ENCODE data around the gene TUBA1B.

Gene TUBA1B

GRCh38 chr12:49091836-49092085 is 39.4 kb downstream of the TUBA1B start:
- TF ChIP-seq, protein P1, sequence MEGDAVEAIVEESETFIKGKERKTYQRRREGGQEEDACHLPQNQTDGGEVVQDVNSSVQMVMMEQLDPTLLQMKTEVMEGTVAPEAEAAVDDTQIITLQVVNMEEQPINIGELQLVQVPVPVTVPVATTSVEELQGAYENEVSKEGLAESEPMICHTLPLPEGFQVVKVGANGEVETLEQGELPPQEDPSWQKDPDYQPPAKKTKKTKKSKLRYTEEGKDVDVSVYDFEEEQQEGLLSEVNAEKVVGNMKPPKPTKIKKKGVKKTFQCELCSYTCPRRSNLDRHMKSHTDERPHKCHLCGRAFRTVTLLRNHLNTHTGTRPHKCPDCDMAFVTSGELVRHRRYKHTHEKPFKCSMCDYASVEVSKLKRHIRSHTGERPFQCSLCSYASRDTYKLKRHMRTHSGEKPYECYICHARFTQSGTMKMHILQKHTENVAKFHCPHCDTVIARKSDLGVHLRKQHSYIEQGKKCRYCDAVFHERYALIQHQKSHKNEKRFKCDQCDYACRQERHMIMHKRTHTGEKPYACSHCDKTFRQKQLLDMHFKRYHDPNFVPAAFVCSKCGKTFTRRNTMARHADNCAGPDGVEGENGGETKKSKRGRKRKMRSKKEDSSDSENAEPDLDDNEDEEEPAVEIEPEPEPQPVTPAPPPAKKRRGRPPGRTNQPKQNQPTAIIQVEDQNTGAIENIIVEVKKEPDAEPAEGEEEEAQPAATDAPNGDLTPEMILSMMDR (IDR thresholded peaks at IDR 0.05; ENCODE audit: control insufficient read depth, insufficient read depth, low read depth, low read length, missing control alignments), result no peak
- H3K4me3 ChIP-seq (ENCODE audit: control insufficient read depth, low read depth, low read length), result peak overlapping the region; percentile 28
- no peak for DNase-seq (ENCODE audit: low read depth)

- H3K4me3 ChIP-seq (ENCODE audit: control insufficient read depth, low read depth, low read length), result no peak overlapping the region
- DNase-seq (ENCODE audit: low read depth), result no peak
- TF ChIP-seq, protein P1 (IDR thresholded peaks at IDR 0.05; ENCODE audit: control insufficient read depth, insufficient read depth, low read depth, low read length, missing control alignments), result no peak
Measured at GRCh38 chr12:49091056-49091835, 39.9 kb downstream of the TUBA1B start.

- TF ChIP-seq, protein P1 (IDR thresholded peaks at IDR 0.05; ENCODE audit: control insufficient read depth, insufficient read depth, low read depth, low read length, missing control alignments), result peak; percentile 24
- DNase-seq (ENCODE audit: low read depth), result no peak
- peak overlapping the region; percentile 36 for H3K4me3 ChIP-seq (ENCODE audit: control insufficient read depth, low read depth, low read length)
Measured at GRCh38 chr12:49089821-49090773, 41.1 kb downstream of the TUBA1B start.

DNA sequence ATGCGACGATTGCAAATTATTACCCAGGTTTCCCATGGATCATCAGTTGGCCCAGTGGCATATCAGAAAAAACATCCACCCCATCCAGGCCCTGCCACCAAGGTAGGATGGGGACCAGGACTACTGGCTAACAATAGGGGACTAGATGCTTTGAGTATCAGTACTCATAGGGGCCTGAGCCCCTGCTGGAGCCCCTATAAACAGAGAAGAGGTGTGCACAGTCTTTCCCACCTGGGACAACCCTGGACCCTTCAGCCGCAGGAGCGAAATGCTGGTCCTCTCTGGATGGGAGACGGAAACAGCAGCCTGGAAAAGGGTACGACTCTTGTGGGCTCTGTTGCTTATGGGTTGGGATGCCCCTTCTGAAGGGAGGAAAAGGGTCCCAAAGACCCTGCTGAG is 42.3 kb downstream of the TUBA1B start:
- DNase-seq (ENCODE audit: low read depth), result no peak
- H3K4me3 ChIP-seq (ENCODE audit: control insufficient read depth, low read depth, low read length), result no peak overlapping the region
- TF ChIP-seq, protein P1 (IDR thresholded peaks at IDR 0.05; ENCODE audit: control insufficient read depth, insufficient read depth, low read depth, low read length, missing control alignments), result no peak

DNA sequence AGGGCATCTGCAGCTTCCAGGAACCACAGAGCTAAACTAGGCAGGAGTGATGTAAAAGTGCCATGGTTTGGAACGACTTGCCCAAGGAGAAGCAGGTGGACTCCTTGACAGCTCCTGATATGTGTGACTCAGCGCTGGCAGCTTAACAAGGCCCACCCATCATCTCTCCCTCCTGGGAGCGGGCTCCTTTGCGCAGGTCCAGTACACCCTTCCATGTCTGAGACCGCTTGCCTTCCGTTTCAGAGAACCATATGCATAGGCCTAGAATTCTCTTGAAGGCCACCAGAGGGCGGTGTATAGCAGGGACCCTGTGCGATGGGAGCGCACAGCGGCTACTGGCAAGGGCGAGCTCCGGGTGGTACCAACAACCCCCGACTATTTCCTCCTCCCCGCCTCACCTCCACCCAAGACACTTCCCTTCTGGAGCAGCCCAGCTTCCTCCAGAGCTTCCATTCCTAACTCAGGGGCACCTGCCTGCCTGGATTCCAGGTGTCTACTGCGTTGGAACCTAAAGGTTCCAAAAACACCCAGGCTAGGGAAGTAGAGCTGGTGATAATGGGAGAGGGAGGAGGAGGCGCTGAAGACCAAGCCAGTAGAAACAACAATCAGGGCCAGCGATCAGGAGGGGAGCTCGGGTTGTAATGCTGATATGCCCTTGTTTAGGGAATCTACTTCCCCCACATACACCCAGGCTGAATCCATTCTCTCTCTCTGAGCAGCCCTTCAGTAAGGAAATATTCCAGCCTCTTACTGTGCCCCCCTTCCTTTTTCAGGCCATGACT is 42.9 kb downstream of the TUBA1B start:
- H3K4me3 ChIP-seq (ENCODE audit: control insufficient read depth, low read depth, low read length), result no peak overlapping the region
- TF ChIP-seq, protein P1 (IDR thresholded peaks at IDR 0.05; ENCODE audit: control insufficient read depth, insufficient read depth, low read depth, low read length, missing control alignments), result peak; percentile 94
- peak; percentile 65 for DNase-seq (ENCODE audit: low read depth)

GRCh38 chr12:49086116-49086515 is 45.1 kb downstream of the TUBA1B start:
- DNase-seq (ENCODE audit: low read depth), result no peak
- no peak overlapping the region for H3K4me3 ChIP-seq (ENCODE audit: control insufficient read depth, low read depth, low read length)
- TF ChIP-seq, protein P1 (IDR thresholded peaks at IDR 0.05; ENCODE audit: control insufficient read depth, insufficient read depth, low read depth, low read length, missing control alignments), result no peak

All from AG09309 (cell line).